NCI-H146 treated with DMSO at 0.1 percent for 48 hours (cell line): ENCODE results near the gene COA7.
A peak's percentile ranks its signal among the peaks of the same experiment; 100 is the strongest.
"Not testable (repeated sequence)": the region's sequence is repeated elsewhere in the genome, so short reads cannot be mapped to it uniquely, and the experiment has no call there.

ENCODE experiments used
- DNase-seq: peaks from one replicate; lab custom pipeline; 2025; ENCODE audit not compliant: unreplicated experiment; lab: John Stamatoyannopoulos, UW

COA7 gene

DNA sequence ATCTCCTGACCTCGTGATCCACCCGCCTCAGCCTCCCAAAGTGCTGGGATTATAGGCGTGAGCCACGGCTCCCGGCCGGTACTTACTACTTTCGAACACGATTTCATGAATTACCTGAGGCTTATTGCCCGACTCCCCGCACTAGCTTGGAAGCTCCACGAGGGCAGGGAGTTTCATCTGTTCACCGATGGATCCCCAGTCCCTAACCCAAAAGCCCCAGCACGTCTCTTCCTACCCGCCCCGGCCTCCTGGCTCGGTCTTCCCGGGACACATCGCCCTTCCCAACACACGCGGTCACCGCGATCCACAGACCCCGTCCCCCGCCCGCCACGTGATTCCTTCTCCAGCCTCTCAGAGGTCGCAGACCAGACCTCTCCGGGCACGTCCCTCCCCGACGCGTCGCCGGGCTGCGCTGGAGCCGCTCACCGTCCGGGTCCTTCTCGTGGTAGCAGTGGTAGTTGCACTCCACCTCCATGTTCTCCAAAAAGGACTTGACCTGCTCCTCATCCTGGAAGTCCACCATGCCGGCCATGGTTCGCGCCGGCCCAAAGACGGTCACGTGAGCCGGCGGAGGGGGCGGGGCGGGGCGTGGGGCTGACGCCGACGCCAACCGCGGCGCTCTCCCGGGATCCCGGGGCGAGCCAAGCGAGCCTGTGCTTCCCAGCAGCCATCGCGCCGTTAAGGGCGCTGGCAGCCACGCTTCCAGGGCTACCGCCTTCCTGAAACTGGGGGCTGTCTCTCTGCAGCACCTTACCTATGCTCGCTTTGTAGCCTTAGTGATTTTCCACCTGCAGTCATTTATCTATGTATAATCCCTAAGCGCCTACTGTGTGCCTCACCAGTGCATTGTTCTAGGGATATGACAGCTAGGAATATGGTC, at the start of gene COA7:
TSS of gene COA7 (minus strand) at position 553 of the 880 bp plus-strand sequence. CDS start at position 532, 21 bp downstream.
- DNase-seq, result peak; percentile 66

DNA sequence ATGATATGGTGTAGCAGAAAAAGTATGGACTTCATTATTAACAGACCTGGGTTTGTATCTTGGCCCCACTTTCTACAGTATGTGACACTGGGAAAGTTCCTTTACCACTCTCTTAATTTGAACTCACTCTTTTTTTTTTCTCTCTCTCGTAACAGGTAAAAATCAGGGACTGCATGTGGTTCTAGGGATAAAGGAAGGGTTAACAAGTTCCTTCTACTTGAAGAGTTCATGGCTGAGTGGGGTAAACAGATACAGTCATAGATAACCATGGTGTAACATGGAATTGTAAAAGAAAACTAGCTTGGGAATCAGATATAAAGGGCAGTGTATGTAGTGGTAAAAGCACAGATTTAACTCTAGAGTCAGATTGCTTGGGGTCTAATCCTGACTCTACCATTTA, 49.3 kb upstream of the COA7 start:
- DNase-seq, result no peak

DNA sequence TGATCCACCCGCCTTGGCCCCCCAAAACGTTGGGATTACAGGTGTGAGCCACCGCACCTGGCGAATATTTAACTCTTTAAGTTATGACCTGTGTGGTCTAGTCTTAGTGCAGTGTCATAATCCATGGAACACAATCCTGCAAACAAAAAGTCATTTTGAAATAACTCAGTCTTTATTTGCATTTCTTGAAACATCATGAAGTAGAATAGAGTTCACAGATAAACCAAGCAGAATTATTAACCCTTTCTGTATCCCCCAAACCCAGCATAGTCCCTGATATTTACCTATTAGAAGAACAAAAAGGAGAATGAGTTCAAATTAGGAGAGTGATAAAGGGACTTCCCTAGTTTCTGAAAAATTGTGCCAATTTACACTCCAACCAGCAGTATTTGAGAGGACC, 48.0 kb upstream of the COA7 start:
- DNase-seq, result no peak

DNA sequence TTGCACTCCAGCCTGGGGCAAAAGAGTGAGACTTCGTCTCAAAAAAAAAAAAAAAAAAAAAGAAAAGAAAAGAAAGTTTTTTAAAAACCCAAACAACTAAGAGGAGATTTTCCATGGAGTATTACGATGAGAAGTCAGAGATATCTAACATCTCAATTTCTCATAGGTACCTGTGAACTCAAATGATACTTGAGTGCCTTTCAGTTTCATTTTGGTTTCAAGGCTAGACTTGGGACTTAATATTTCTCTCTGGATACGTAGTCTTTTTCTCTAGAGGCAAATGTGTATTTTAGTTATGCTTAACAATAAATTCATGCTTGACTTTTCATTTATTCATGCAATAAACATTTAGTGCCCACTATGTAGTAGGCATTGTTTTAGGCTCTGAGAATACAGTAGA, 43.1 kb upstream of the COA7 start:
- DNase-seq, result no peak

DNA sequence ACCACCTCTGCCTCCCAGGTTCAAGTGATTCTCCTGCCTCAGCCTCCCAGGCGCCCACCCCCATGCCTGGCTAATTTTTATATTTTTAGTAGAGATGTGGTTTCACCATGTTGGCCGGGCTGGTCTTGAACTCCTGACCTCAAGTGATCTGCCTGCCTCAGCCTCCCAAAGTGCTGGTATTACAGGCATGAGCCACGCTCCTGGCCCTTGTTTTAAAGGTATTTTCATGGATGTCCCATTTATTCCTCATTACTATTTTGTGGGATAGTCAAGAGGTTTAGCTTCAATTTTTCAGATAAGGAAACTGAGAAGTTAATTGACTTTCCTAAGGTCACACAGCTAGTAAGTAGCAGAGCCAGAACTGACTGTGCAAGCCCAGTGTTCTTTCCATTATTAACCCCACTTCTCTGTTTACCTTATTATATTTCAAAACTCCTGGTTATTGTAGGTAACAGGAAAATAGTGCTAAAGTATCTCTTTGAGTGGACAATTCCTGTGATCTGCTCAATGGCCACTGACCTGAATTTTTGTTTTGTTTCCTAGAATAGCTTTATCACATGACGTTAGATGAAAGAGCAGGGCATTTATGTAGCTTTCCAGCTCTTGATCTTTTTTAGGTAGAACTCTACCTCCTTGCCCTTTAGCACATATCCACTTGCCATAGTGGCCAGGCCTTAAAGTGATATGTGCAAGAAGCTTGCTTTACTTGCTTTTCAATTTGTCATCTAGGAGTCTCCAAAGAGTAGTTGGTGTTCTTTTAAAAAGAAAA, 41.7 kb upstream of the COA7 start:
- no peak for DNase-seq

DNA sequence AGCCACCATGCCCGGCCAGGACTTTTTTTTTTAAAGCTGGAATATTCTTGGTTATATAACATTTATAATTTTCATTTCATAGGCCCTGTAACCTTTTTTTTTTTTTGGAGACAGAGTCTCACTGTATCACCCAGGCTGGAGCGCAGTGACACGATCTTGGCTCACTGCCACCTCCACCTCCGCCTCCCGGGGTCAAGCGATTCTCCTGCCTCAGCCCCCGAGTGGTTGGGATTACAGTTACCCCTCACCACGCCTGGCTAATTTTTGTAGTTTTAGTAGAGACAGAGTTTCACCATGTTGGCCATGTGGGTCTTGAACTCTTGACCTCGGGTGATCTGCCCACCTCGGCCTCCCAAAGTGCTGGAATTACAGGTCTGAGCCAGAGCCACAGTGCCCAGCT, 40.7 kb upstream of the COA7 start:
- no peak for DNase-seq

DNA sequence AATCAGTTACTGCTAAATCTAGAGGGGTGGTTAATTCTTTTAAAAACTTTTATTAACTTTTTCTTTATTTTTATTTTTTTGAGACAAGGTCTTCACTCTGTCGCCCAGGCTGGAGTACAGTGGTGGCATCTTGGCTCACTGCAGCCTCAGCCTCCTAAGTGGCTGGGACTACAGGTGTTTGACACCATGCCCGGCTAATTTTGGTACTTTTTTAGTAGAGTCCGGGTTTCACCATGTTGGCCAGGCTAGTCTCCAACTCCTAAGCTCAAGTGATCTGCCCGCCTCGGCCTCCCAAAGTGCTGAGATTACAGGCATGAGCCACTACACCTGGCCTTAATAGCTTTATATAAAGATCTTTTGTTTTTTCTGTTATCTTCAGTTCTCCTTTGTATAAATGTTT, 40.0 kb upstream of the COA7 start:
- DNase-seq, result no peak

DNA sequence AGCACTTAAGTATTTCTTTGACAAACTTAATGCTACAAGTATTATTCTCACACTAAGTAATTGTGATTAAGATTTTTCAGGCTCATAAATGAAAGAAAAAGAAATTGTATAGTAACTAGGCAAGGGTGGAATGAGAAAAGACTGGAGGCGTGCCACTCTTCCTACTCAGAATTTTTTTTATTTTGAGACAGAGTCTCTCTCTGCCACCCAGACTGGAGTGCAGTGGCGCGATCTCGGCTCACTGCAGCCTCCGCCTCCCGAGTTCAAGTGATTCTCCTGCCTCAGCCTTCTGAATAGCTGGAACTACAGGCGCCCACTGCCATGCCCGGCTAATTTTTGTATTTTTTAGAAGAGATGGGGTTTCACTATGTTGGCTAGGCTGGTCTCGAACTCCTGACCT, 37.2 kb upstream of the COA7 start:
- not testable (repeated sequence) for DNase-seq

DNA sequence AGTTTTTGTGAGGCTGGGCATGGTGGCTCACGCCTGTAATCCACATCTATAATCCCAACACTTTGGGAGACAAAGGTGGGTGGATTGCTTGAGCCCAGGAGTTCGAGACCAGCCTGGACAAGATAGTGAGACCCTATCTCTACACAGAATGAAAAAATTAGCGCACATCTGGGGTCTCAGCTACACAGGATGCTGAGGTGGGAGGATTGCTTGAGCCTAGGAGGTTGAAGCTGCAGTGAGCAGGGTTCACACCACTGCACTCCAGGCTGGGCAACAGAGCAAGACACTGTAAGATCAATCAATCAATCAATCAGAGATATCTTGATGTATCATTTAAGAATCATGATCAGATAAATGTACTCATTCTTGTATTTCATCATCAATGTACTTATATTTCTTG, 35.2 kb upstream of the COA7 start:
- DNase-seq, result no peak

DNA sequence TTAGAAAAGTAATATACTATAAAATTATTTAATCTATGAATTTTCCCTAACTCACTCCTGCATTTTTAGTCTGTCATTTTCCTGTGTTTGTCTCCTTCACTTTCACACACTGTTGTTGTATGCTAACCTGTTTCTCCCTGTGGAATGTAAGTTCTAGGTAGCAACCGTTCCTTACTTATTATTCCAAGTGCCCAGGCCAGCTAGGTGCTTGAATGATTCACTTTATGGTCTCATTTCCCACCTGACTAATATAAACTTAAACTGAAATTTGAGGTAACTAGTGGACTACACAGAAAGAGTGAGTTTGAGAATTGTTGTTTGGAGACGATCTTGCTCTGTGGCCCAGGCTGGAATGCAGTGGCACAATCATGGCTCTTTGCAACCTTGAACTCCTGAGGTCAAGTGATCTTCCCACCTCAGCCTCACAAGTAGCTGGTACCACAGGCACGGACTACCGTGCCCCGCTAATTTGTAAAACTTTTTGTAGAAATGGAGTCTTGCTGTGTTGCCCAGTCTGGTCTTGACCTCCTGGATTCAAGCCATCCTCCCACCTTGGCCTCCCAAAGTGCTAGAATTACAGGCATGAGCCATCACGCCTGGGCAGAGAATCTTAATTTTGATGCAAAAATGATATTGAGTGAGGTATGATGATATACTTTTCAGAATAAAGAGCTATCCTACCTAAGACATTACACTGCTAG, 30.0 kb upstream of the COA7 start:
- DNase-seq, result no peak

DNA sequence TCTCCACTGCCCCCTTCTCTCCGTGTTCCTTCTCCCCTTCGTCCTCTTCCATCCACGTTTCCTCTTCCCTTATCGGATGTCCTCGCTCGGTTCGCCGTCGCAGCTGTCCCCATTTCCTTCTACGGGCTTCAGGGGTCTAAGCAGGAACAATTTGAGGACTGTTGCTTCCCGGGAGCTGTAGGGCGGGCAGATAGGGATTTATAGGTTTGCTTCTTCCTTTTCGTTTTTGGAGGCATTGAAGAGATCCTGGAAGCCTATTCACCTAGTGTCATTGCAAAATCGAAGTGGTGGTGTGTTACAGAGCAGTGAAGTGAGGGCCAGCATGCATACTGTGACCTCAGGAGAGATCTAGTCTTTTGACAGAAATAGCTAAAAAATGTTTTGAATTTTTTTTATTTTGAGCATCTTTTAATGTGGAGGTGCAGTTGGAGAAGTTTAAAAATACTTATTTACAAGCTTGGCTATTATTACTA, 29.0 kb upstream of the COA7 start:
- no peak for DNase-seq

DNA sequence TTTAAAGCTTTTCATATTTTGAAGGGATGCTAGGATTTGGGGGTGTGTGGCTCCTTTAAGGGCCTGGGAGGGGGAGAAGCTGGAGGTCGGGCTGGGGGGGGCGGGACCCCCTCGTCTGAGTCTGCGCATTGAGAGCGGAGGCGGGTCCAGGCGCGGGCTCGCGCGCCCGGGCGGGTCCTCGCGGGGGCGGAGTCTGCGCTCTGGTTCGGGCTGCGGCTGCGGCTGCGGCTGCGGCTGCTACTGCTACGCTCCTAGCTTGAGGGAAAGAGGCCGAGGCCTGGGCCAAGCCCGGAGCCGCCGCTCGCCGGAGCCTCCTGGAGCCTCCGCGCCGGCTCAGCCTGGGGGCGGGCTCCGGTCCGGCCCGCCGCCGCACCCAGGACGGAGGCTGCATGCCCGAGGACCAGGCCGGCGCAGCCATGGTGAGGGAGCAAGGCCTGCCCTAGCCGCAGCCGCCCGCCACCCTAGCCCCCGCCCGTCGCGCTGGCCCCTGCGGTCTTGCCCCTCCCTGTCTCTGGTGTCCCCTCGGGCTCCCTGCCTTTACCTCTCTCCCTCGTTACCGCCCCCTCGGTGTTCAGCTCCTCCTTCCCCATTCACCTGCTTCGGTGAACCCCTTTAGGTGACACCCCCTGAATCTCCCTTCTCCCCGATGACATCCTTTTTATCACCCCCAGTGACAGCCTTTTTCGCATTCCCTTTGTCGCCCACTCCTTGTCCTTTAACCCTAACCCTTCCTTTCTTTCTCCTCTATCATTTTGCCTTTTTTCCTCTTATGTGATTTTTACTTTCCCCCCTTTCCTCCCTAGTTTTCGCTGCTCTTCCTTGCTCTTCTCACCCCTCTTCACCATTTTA, 28.3 kb upstream of the COA7 start, which contains the start of gene ZYG11B:
TSS of gene ZYG11B (plus strand) at position 189 of the 849 bp plus-strand sequence. CDS start at position 390, 201 bp downstream.
- peak; percentile 74 for DNase-seq

DNA sequence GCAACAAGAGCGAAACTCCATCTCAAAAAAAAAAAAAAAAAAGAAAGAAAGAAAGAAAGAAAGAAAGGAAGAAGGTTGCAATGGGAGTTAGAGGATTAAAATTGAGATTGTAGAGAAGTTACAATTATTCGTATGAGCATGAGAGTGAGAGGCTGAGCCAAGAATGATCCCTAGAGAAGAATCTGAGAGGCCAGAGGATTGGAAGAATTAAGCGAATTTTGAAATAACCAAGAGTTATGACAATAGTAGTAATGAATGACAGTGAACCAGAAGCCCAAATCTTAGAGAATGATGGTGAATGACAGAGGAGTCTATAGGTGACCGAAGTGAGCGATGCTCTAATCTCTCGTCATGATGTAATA, 27.7 kb upstream of the COA7 start:
- no peak for DNase-seq

DNA sequence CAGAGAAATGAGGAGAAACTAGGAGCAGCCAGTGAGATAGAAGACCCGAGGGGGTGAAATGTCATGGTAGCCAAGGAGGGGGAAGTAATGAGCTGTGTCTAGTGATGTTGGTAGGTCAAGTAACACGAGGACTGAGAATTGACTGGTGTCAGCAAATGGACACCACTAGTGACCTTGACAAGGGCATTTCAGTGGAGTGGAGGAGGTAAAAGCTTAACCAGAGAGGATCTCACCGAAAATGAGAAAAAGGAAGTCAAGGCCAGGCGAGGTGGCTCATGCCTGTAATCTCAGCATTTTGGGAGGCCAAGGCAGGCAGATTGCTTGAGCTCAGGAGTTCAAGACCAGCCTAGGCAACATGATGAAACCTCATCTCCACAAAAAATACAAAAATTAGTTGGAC, 25.1 kb upstream of the COA7 start:
- DNase-seq, result no peak

DNA sequence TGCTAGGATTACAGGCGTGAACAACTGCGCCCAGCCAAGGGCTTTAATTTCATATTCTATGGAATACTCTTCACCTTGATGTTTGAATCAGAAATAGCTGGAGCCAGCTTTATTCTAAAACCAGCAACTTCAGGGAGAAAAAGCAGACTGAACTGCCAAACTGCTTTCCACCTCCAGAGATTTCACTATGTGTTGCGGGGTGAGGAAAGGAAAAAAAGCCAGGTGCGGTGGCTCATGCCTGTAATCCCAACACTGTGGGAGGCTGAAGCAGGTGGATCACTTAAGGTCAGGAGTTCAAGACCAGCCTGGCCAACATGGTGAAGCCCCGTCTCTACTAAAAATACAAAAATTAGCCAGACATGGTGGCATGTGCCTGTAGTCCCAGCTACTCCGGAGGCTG, 17.1 kb upstream of the COA7 start:
- DNase-seq, result not testable (repeated sequence)

DNA sequence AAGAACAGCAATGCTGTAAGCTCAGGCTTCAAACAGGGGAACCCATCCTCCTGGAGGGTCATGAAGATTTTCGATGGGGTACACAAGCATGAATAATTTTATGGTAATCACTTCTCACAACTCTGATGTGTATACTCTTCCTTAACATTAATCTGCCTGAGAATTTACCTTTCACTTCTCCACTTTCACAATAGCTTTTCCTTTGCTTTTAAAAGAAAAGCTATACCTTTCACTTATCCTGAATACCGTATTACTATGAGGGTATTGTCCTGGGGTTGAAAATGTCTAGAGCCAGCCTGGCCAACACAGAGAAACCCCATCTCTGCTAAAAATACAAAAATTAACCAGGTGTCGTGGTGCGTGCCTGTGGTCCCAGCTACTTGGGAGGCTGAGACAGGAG, 15.4 kb upstream of the COA7 start:
- no peak for DNase-seq

DNA sequence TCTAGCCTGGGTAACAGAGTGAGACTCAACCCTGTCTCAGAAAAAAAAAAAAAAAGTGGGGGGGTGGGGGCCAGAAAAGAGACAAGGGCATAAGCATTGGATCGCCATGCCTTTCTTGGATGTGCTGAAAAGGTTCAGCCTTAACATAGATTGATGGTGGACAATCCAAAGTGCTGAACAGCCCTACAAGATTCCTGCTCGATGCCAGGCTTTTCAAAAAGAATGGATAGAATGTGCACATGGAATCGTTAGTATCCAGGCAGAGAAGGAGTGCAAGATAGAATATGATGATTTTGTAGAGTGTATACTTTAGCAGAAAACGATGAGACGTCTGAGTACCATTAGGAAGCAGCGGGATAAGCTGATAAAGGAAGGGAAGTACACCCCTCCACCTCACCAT, 10.9 kb upstream of the COA7 start:
- DNase-seq, result no peak

DNA sequence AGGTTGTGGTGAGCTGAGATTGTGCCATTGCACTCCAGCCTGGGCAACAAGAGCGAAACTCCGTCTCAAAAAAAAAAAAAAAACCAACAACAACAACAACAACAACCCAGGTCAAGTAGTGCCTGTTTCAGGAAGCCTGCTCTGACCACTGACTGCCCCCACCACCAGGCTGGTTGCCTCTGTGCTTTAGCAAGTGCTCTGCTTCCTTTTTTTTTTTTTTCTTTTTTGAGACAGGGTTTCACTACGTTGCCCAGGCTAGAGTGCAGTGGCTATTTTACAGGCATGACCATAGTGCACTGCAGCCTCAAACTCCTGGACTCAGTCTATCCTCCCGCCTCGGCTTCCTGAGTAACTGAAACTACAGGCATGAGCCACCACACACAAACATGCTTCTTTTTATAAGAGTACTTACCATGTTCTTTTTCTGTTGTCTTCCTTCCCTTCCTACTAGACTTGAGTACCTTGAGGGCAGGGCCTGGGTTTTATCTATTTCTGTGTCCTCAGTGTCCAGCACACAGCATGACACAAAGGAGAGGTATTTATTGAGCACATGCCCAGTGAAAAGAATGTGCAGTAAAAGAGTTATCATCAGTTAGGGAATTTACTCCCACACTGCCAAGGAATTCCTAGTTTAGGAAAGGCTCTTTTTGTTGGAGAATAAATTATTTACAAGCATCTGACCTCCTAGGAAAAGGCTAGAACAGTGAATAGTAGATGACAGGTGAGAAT, 9.9 kb upstream of the COA7 start:
- DNase-seq, result no peak

DNA sequence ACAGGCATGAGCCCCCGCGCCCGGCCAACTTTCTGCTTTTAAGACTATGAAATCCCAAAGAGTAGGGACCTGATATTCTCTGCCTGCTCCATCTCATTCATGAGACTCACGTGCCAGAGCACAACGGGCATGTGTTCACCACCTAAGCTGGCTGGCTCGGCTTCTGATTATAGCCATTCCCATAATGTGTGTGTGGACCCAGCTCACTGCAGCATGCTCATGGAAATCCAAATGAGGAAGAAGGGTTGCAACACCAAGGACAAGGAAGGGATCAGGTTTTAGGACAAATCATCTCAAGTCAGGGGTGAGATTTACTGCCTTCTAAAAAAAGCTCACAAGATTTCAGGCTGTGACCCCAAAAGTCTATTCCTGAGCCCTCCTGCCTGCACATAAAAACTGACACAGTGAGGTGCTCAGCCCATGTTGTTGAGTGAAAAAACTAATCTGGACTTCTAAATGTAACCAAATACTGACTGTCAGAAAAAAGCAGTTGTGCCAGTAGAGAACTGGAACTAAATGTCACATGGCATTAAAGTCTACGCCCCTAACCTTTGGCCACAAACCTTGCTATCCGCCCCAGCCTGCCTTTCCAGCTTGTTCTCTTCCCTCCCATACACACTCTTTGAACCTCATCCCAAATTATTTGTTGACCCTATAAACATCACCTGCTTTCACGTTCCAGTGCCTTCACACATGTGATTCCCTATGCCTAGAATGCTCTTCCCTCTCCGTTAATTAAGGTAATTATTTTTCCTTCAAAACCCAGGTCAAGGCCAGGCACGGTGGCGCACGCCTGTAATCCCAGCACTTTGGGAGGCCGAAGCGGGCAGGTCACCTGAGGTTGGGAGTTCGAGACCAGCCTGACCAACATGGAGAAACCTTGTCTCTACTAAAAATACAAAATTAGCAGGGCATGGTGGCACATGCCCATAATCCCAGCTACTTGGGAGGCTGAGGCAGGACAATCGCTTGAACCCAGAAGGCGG, 9.1 kb upstream of the COA7 start:
- DNase-seq, result no peak
